BE2C (cell line): ENCODE measurements around the gene WDR3.
A peak's percentile ranks its signal among the peaks of the same experiment; 100 is the strongest.

ENCODE experiments used
- DNase-seq: peaks from one replicate; pipeline ENCODE4 v3.0.0-alpha.2; 2020
- H3K27me3 ChIP-seq: fragments of 250-450 bp; sonication (Bioruptor Pico); 2 replicates; pipeline ENCODE4 v1.5.1; 2020; ENCODE audit warnings: mild to moderate bottlenecking
- H3K36me3 ChIP-seq: fragments of 250-450 bp; sonication (Bioruptor Pico); 2 replicates; pipeline ENCODE4 v1.5.1; 2020; ENCODE audit warnings: mild to moderate bottlenecking
- H3K4me1 ChIP-seq: fragments of 250-450 bp; sonication (Bioruptor Pico); 2 replicates; pipeline ENCODE4 v1.5.1; 2020
- H3K4me3 ChIP-seq: 2 replicates; pipeline ENCODE4 v1.5.1; 2011; ENCODE audit warnings: low read depth, low read length
- H3K9me3 ChIP-seq: fragments of 250-450 bp; sonication (Bioruptor Pico); 2 replicates; pipeline ENCODE4 v1.5.1; 2020
- CTCF ChIP-seq: IDR thresholded peaks from 2 replicates; pipeline ENCODE4 v1.5.1; 2012; ENCODE audit warnings: mild to moderate bottlenecking, low read depth, low read length

WDR3 gene

GRCh38 chr1:117894078-117894477 lies 35.5 kb upstream of the WDR3 start:
- Histone ChIP-seq H3K4me3 (no peak overlapping the region), H3K27me3 (no peaks in the 10 kb centered on the region), H3K36me3 (peaks cover 8% of the 10 kb centered on the region), H3K9me3 (no peaks in the 10 kb centered on the region), H3K4me1 (no peaks in the 10 kb centered on the region)
- no peak for TF ChIP-seq CTCF
- DNase-seq, result no peak

- TF ChIP-seq CTCF, result peak; percentile 84
- peak; percentile 77 for DNase-seq
- no peaks in the 10 kb centered on the region for H3K4me1 ChIP-seq
- H3K4me3 ChIP-seq, result no peak overlapping the region
- peaks cover 8% of the 10 kb centered on the region for H3K36me3 ChIP-seq
- no peaks in the 10 kb centered on the region for H3K9me3 ChIP-seq
- H3K27me3 ChIP-seq, result no peaks in the 10 kb centered on the region
These were observed 33.9 kb upstream of the WDR3 start for GRCh38 chr1:117895482-117896114.

GRCh38 chr1:117897551-117897950 lies 32.0 kb upstream of the WDR3 start:
- H3K9me3 ChIP-seq, result no peaks in the 10 kb centered on the region
- no peak for TF ChIP-seq CTCF
- no peaks in the 10 kb centered on the region for H3K27me3 ChIP-seq
- no peak for DNase-seq
- no peaks in the 10 kb centered on the region for H3K4me1 ChIP-seq
- H3K4me3 ChIP-seq, result no peak overlapping the region
- H3K36me3 ChIP-seq, result peaks cover 11% of the 10 kb centered on the region

- Histone ChIP-seq H3K36me3 (peaks cover 13% of the 10 kb centered on the region), H3K9me3 (no peaks in the 10 kb centered on the region), H3K27me3 (no peaks in the 10 kb centered on the region), H3K4me3 (no peak overlapping the region), H3K4me1 (no peaks in the 10 kb centered on the region)
- TF ChIP-seq CTCF, result no peak
- DNase-seq, result no peak
These were observed 29.7 kb upstream of the WDR3 start for GRCh38 chr1:117899801-117900200.

GRCh38 chr1:117902944-117903343 lies 26.6 kb upstream of the WDR3 start:
- Histone ChIP-seq H3K4me1 (no peaks in the 10 kb centered on the region), H3K36me3 (peaks cover 22% of the 10 kb centered on the region), H3K27me3 (no peaks in the 10 kb centered on the region), H3K4me3 (no peak overlapping the region), H3K9me3 (no peaks in the 10 kb centered on the region)
- DNase-seq, result no peak
- TF ChIP-seq CTCF, result no peak

GRCh38 chr1:117904485-117904884 lies 25.1 kb upstream of the WDR3 start:
- no peaks in the 10 kb centered on the region for H3K27me3 ChIP-seq
- H3K36me3 ChIP-seq, result peaks cover 14% of the 10 kb centered on the region
- H3K4me3 ChIP-seq, result no peak overlapping the region
- no peak for TF ChIP-seq CTCF
- DNase-seq, result no peak
- H3K9me3 ChIP-seq, result no peaks in the 10 kb centered on the region
- no peaks in the 10 kb centered on the region for H3K4me1 ChIP-seq
